A549 (cell line): ENCODE data around the gene PPIC. TPM values are rescaled to one million over a fixed set of nuclear protein-coding genes. Genes with fewer than 3 reads are reported as not detected.

Source experiments
- ATAC-seq, 2 experiments: fragments of 200-7000 bp in 1 of 2; fragments of >200 bp in 1 of 2; cut with Nextera tagmentation in 1 of 2; cut with Tn5 transposase in 1 of 2; 3 replicates each; pipeline versions ENCODE4 v1.8.0 to v1.9.1; 2018 to 2020; ENCODE audit warnings: mild to moderate bottlenecking in 1 of 2, moderate library complexity in 1 of 2
- CTCF ChIA-PET: fragments of 300-600 bp; sonication (Branson Sonifier 250); formaldehyde crosslinking; extraction: SDS; loops from one replicate; lab custom pipeline; 2021; ENCODE audit warnings: antibody characterized with exemption, inconsistent platforms; lab: Yijun Ruan, JAX
- POLR2A ChIA-PET: fragments of 350-600 bp; formaldehyde crosslinking; extraction: SDS; loops from one replicate; lab custom pipeline; 2021; ENCODE audit warnings: antibody characterized with exemption, inconsistent platforms; lab: Yijun Ruan, JAX
- DNase-seq, 2 experiments: peaks; one replicate each; pipeline versions ENCODE4 v3.0.0 to v3.0.0-alpha.2; 2011 to 2016; ENCODE audit warnings: low read depth in 1 of 2, low spot score in 1 of 2
- FAIRE-seq: peaks from 2 replicates; lab custom pipeline; 2011; peaks lifted over from hg19 to GRCh38; lab: Jason Lieb, UNC
- H3K27ac ChIP-seq, 2 experiments: fragments of >200 bp; sonication (Bioruptor Twin); formaldehyde crosslinking; 3 replicates each; pipeline ENCODE4 v1.5.1; 2016 to 2017
- H3K4me1 ChIP-seq: fragments of >200 bp; sonication (Bioruptor Twin); formaldehyde crosslinking; 3 replicates; pipeline ENCODE4 v1.6.1; 2016
- H3K4me2 ChIP-seq: fragments of >200 bp; sonication (Bioruptor Twin); formaldehyde crosslinking; 3 replicates; pipeline ENCODE4 v1.6.1; 2016
- H3K4me3 ChIP-seq: fragments of >200 bp; sonication (Bioruptor Twin); formaldehyde crosslinking; 3 replicates; pipeline ENCODE4 v1.5.1; 2016
- H3K9me3 ChIP-seq: fragments of >200 bp; sonication (Bioruptor Twin); formaldehyde crosslinking; 3 replicates; pipeline ENCODE4 v1.6.1; 2016
- BHLHE40 ChIP-seq: IDR thresholded peaks from 2 replicates; pipeline ENCODE4 v1.6.1; 2012; ENCODE audit warnings: low read depth, low read length, inconsistent platforms
- CHD2 ChIP-seq: fragments of 150-350 bp; IDR thresholded peaks from 2 replicates; pipeline ENCODE4 v1.6.1; 2014; ENCODE audit warnings: low read length; ENCODE audit not compliant: partially characterized antibody
- CHD4 ChIP-seq: fragments of 200-600 bp; sonication (generic); IDR thresholded peaks from 2 replicates; pipeline ENCODE4 v1.6.1; 2016; ENCODE audit warnings: antibody characterized with exemption, mild to moderate bottlenecking, borderline replicate concordance
- CTCF ChIP-seq: fragments of >200 bp; sonication (Bioruptor Twin); formaldehyde crosslinking; IDR thresholded peaks from 3 replicates; pipeline ENCODE4 v1.5.1; 2016
- E2F6 ChIP-seq: IDR thresholded peaks from 2 replicates; pipeline ENCODE4 v1.6.1; 2012; ENCODE audit warnings: low read depth, borderline replicate concordance
- EHMT2 ChIP-seq: fragments of 200-600 bp; sonication (generic); IDR thresholded peaks from 2 replicates; pipeline ENCODE4 v1.6.1; 2016; ENCODE audit warnings: antibody characterized with exemption, low read depth, mild to moderate bottlenecking, moderate library complexity
- ELK1 ChIP-seq: fragments of 150-350 bp; IDR thresholded peaks from 2 replicates; pipeline ENCODE4 v1.6.1; 2014; ENCODE audit warnings: low read depth, mild to moderate bottlenecking, low read length
- FOSB ChIP-seq: fragments of 250-450 bp; sonication (Bioruptor Pico); IDR thresholded peaks from 2 replicates; pipeline ENCODE4 v1.5.0; 2020; ENCODE audit warnings: mild to moderate bottlenecking, moderate library complexity
- FOSL2 ChIP-seq, 2 experiments: fragments of 450-650 bp in 1 of 2; fragments of >200 bp in 1 of 2; sonication (Bioruptor Twin) in 1 of 2; formaldehyde crosslinking; IDR thresholded peaks; 2 replicates each; pipeline versions ENCODE4 v1.5.0 to v1.6.1; 2016 to 2020; ENCODE audit warnings: mild to moderate bottlenecking in 1 of 2, moderate library complexity in 1 of 2
- HOXB5 ChIP-seq: fragments of 250-450 bp; sonication (Bioruptor Pico); IDR thresholded peaks from 2 replicates; pipeline ENCODE4 v1.5.0; 2020; ENCODE audit warnings: mild to moderate bottlenecking, moderate library complexity
- JUN ChIP-seq, 2 experiments: fragments of >200 bp; sonication (Bioruptor Twin); formaldehyde crosslinking; IDR thresholded peaks; 2 replicates in 1 of 2; 3 replicates in 1 of 2; pipeline ENCODE4 v1.6.1; 2016 to 2017
- JUNB ChIP-seq: fragments of >200 bp; sonication (Bioruptor Twin); formaldehyde crosslinking; IDR thresholded peaks from 2 replicates; pipeline ENCODE4 v1.6.1; 2016
- NFE2L2 ChIP-seq: fragments of 150-350 bp; conservative IDR thresholded peaks from 2 replicates; pipeline ENCODE4 v1.6.1; 2014; ENCODE audit warnings: low read length
- POLR2AphosphoS2 ChIP-seq: conservative IDR thresholded peaks from 2 replicates; pipeline ENCODE4 v1.6.1; 2012; ENCODE audit warnings: low read length, improper control_type of control experiment, inconsistent platforms
- RNF2 ChIP-seq: fragments of 200-600 bp; sonication (generic); IDR thresholded peaks from 2 replicates; pipeline ENCODE4 v1.6.1; 2016; ENCODE audit warnings: low read depth, mild to moderate bottlenecking, antibody characterized with exemption, moderate library complexity, borderline replicate concordance
- ZC3H11A ChIP-seq: fragments of 450-650 bp; IDR thresholded peaks from 2 replicates; pipeline ENCODE4 v1.6.1; 2014; ENCODE audit warnings: antibody characterized with exemption, mild to moderate bottlenecking
- ZFP36 ChIP-seq: fragments of 450-650 bp; IDR thresholded peaks from 2 replicates; pipeline ENCODE4 v1.6.1; 2014; ENCODE audit warnings: borderline replicate concordance; ENCODE audit not compliant: partially characterized antibody
- ZNF302 ChIP-seq: fragments of 250-450 bp; sonication (Bioruptor Pico); IDR thresholded peaks from 2 replicates; pipeline ENCODE4 v1.9.0; 2021; ENCODE audit warnings: inconsistent platforms, mild to moderate bottlenecking, moderate library complexity
- WGBS: methylation state at CpG from one replicate; pipeline ENCODE4 v1.1.6; 2017; ENCODE audit errors: missing lambda C conversion rate; 5-methylcytosine and 5-hydroxymethylcytosine counted together
- polyA plus RNA-seq, 4 experiments: library from polyadenylated mRNA; depleted of rRNA in 3 of 4; stranded (reverse); fragments of >200 nt; fragmentation: RNase III in 1 of 4; extraction: RNeasy Plus Mini Kit Qiagen cat#74134 plus additional on column Dnase treatment in 1 of 4; gene quantifications; 2 replicates in 3 of 4; 3 replicates in 1 of 4; pipeline ENCODE4 v1.2.3, GENCODE V29; 2011 to 2017
- TF ChIP-seq, protein P1 (sequence below): fragments of >200 bp; sonication (Bioruptor Twin); formaldehyde crosslinking; IDR thresholded peaks from 3 replicates; pipeline ENCODE4 v1.6.1; 2016

The PPIC gene
- polyA plus RNA-seq, 2 of the 4 experiments (the other 2 are of a cell fraction) = 18.7 to 21.1 TPM

GRCh38 chr5:123028222-123028621, 8.3 kb downstream of the PPIC start (continued):
- TF ChIP-seq ZC3H11A (no peak), CHD4 (no peak), ZFP36 (no peak), HOXB5 (CRISPR knock-in tag) (no peak), FOSB (CRISPR knock-in tag) (no peak), CTCF (no peak)

GRCh38 chr5:123014689-123015088, 21.8 kb downstream of the PPIC start:
- no peak for TF ChIP-seq FOSB (CRISPR knock-in tag)
- TF ChIP-seq CHD2 = no peak
- TF ChIP-seq, all 56 proteins: peak for 0
- WGBS = 81% methylated on average over 1 of the region's 1 CpG
- FAIRE-seq (no peak), ATAC-seq (no peak), DNase-seq (no peak)
- POLR2A ChIA-PET = no interaction called here
- H3K4me1 ChIP-seq = 0 out of 3 replicates have a peak, but pooled peaks cover 4% of the 10 kb centered on the region
- 0 out of 3 replicates have a peak, but pooled peaks cover 9% of the 10 kb centered on the region for H3K9me3 ChIP-seq
- no peak overlapping the region for H3K4me3 ChIP-seq
- H3K4me2 ChIP-seq = no peak overlapping the region
- CTCF ChIA-PET = interaction anchor here (1.5 kb wide), 1 partner anchor 17 kb away, joined by 3 read pairs; no protein-coding TSS in a partner anchor
- H3K27ac ChIP-seq = no peak overlapping the region

GRCh38 chr5:123012321-123012720, 24.2 kb downstream of the PPIC start:
- no peak for FAIRE-seq

DNA sequence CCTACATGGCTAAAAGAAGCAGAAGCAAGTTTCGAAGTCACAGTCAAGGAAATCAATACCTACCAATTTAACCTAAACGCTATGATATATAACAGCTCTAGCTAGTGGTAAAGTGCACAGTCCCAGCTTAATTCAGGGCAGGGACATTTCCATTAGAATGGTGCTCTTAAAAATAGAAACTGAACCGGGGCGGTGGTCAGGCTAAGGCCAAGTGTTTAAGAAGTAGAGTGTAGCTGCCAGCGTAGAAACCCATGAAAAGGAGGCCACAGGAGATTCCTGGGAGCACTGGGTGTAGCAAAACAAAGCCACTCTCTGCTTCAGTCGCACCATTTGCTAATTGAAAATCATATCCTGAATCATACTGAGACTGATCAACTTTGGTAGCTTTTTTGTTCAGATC, 28.8 kb downstream of the PPIC start:
- Histone ChIP-seq H3K27ac (no peak overlapping the region), H3K4me1 (no peaks in the 10 kb centered on the region), H3K4me3 (no peak overlapping the region), H3K9me3 (no peaks in the 10 kb centered on the region), H3K4me2 (no peak overlapping the region)
- ATAC-seq (no peak), FAIRE-seq (no peak), DNase-seq (no peak)
- ChIA-PET POLR2A (no interaction called here), CTCF (interaction anchor here (1.4 kb wide), 1 partner anchor 7 kb away, joined by 3 read pairs; no protein-coding TSS in a partner anchor)
- WGBS = 93% methylated on average over 6 of the region's 6 CpGs
- TF ChIP-seq, protein P1, sequence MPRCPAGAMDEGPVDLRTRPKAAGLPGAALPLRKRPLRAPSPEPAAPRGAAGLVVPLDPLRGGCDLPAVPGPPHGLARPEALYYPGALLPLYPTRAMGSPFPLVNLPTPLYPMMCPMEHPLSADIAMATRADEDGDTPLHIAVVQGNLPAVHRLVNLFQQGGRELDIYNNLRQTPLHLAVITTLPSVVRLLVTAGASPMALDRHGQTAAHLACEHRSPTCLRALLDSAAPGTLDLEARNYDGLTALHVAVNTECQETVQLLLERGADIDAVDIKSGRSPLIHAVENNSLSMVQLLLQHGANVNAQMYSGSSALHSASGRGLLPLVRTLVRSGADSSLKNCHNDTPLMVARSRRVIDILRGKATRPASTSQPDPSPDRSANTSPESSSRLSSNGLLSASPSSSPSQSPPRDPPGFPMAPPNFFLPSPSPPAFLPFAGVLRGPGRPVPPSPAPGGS = no peak
- TF ChIP-seq ELK1 (no peak), JUN (IDR thresholded peaks at IDR 0.05) (no peak), POLR2AphosphoS2 (no peak), NFE2L2 (no peak), ZNF302 (CRISPR knock-in tag) (no peak), BHLHE40 (no peak), E2F6 (no peak)

More at GRCh38 chr5:123012321-123012720, 24.2 kb downstream of the PPIC start:
- TF ChIP-seq, protein P1 = no peak
- TF ChIP-seq EHMT2 (no peak), FOSB (CRISPR knock-in tag) (no peak), JUNB (no peak), FOSL2 (IDR thresholded peaks at IDR 0.05) (no peak), FOSL2 (CRISPR knock-in tag; IDR thresholded peaks at IDR 0.05) (no peak), RNF2 (no peak)
- no peak overlapping the region for H3K4me2 ChIP-seq
- 0 out of 3 replicates have a peak, but pooled peaks cover 9% of the 10 kb centered on the region for H3K9me3 ChIP-seq
- no peak for ATAC-seq
- DNase-seq = no peak
- H3K4me1 ChIP-seq = 0 out of 3 replicates have a peak, but pooled peaks cover 4% of the 10 kb centered on the region
- no peak overlapping the region for H3K27ac ChIP-seq
- ChIA-PET CTCF (no interaction called here), POLR2A (no interaction called here)
- H3K4me3 ChIP-seq = no peak overlapping the region
- whole genome bisulfite sequencing = 93% methylated on average over 1 of the region's 1 CpG
